ENCODE results near the gene RASA3. TPM values are rescaled to one million over a fixed set of nuclear protein-coding genes. Genes with fewer than 3 reads are reported as not detected.

RASA3 gene
- total RNA-seq, 1 experiment from 2014 or later = 22.3 TPM

DNA sequence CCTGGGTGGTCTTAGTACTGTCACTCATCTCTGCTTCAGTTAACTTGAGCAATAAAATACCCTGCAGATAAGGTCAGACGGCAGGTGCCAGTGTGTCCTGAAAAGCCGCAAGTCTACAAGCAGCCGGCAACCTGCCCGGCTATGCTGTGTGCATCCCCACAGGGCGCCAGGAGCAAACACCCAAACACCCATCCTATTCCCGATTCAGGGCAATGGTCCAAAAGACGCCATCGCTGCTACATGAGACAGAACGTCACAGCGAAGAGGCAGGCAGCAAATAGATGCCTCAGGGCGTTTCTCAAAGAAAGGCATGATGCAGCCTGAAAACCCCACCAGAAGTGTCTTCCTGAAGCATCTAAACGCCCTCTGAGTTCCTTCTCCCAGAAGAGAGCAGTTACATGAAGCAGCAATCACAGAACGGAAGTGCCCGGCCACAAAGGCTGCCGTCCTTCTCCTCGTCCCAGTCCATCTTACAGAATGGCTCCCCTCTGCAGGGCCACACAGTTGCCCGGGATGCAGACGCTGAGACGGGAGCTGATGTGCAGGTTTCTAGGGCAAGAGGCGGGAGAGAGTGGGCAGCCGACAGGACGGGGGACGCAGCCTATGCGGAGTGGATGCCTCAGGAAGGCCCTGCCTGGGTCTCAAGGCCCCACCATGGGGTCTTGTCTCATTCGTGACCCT, 35.1 kb downstream of the RASA3 start:
- H3K27me3 Mint-ChIP-seq (ENCODE audit: low read depth) = no peaks in the 10 kb centered on the region
- no peak overlapping the region for H3K4me3 Mint-ChIP-seq
- no peak for TF ChIP-seq GRHL2 (CRISPR knock-in tag; IDR thresholded peaks at IDR 0.05; ENCODE audit: insufficient replicate concordance, severe bottlenecking)
- peak overlapping the region; percentile 94 for H3K27ac Mint-ChIP-seq
- POLR2A ChIA-PET = no interaction called here
- ATAC-seq = no peak
- peaks cover 20% of the 10 kb centered on the region for H3K36me3 Mint-ChIP-seq
- peak; percentile 10 for DNase-seq (ENCODE audit: low spot score)
- peaks cover 10% of the 10 kb centered on the region for H3K4me1 Mint-ChIP-seq
- CTCF ChIA-PET = interaction anchor here (1.2 to 1.5 kb wide), 2 partner anchors 13 to 14 kb away, joined by 3 to 6 read pairs; no protein-coding TSS in a partner anchor
- H3K9me3 Mint-ChIP-seq = peaks cover 21% of the 10 kb centered on the region

DNA sequence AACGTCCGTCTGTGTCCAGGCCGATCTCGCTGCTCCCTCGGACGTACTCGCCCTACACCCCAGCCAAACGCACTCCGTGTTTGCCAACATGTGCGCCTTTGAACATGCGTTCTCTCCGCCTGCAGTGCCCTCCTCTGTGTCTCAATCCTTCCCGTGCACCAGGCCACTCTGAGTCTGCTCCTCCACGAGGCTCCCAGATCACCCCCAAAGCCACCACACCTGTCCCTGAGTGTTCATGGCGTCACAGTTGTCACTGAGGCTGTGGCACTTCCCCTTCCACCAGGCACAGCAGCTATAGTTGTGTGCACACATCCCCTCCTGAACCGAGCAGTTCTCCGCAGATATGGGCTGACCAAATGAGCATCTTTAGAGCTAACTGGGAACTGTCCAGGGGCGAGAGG, 35.6 kb downstream of the RASA3 start:
- ChIA-PET POLR2A (no interaction called here), CTCF (no interaction called here)
- no peaks in the 10 kb centered on the region for H3K27me3 Mint-ChIP-seq (ENCODE audit: low read depth)
- H3K36me3 Mint-ChIP-seq = peaks cover 25% of the 10 kb centered on the region
- no peak overlapping the region for H3K4me3 Mint-ChIP-seq
- H3K4me1 Mint-ChIP-seq = peaks cover 10% of the 10 kb centered on the region
- DNase-seq (ENCODE audit: low spot score) = peak; percentile 7
- no peak for ATAC-seq
- TF ChIP-seq, protein P1, sequence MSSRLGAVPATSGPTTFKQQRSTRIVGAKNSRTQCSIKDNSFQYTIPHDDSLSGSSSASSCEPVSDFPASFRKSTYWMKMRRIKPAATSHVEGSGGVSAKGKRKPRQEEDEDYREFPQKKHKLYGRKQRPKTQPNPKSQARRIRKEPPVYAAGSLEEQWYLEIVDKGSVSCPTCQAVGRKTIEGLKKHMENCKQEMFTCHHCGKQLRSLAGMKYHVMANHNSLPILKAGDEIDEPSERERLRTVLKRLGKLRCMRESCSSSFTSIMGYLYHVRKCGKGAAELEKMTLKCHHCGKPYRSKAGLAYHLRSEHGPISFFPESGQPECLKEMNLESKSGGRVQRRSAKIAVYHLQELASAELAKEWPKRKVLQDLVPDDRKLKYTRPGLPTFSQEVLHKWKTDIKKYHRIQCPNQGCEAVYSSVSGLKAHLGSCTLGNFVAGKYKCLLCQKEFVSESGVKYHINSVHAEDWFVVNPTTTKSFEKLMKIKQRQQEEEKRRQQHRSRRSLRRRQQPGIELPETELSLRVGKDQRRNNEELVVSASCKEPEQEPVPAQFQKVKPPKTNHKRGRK (CRISPR knock-in tag; IDR thresholded peaks at IDR 0.05; ENCODE audit: borderline replicate concordance) = no peak
- TF ChIP-seq SP1 (CRISPR knock-in tag; conservative IDR thresholded peaks at IDR 0.05) = no peak
- TF ChIP-seq, protein P2, sequence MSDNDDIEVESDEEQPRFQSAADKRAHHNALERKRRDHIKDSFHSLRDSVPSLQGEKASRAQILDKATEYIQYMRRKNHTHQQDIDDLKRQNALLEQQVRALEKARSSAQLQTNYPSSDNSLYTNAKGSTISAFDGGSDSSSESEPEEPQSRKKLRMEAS (CRISPR knock-in tag; IDR thresholded peaks at IDR 0.05) = no peak
- TF ChIP-seq, protein P3, sequence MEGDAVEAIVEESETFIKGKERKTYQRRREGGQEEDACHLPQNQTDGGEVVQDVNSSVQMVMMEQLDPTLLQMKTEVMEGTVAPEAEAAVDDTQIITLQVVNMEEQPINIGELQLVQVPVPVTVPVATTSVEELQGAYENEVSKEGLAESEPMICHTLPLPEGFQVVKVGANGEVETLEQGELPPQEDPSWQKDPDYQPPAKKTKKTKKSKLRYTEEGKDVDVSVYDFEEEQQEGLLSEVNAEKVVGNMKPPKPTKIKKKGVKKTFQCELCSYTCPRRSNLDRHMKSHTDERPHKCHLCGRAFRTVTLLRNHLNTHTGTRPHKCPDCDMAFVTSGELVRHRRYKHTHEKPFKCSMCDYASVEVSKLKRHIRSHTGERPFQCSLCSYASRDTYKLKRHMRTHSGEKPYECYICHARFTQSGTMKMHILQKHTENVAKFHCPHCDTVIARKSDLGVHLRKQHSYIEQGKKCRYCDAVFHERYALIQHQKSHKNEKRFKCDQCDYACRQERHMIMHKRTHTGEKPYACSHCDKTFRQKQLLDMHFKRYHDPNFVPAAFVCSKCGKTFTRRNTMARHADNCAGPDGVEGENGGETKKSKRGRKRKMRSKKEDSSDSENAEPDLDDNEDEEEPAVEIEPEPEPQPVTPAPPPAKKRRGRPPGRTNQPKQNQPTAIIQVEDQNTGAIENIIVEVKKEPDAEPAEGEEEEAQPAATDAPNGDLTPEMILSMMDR (IDR thresholded peaks at IDR 0.05) = no peak
- no peak for TF ChIP-seq MXD4 (CRISPR knock-in tag; IDR thresholded peaks at IDR 0.05; ENCODE audit: borderline replicate concordance)
- TF ChIP-seq TP53 (CRISPR knock-in tag; IDR thresholded peaks at IDR 0.05) = no peak
- TF ChIP-seq, protein P4, sequence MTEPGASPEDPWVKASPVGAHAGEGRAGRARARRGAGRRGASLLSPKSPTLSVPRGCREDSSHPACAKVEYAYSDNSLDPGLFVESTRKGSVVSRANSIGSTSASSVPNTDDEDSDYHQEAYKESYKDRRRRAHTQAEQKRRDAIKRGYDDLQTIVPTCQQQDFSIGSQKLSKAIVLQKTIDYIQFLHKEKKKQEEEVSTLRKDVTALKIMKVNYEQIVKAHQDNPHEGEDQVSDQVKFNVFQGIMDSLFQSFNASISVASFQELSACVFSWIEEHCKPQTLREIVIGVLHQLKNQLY (CRISPR knock-in tag; IDR thresholded peaks at IDR 0.05) = no peak
- TF ChIP-seq OVOL2 (CRISPR knock-in tag; IDR thresholded peaks at IDR 0.05; ENCODE audit: borderline replicate concordance) = no peak
- TF ChIP-seq, protein P5, sequence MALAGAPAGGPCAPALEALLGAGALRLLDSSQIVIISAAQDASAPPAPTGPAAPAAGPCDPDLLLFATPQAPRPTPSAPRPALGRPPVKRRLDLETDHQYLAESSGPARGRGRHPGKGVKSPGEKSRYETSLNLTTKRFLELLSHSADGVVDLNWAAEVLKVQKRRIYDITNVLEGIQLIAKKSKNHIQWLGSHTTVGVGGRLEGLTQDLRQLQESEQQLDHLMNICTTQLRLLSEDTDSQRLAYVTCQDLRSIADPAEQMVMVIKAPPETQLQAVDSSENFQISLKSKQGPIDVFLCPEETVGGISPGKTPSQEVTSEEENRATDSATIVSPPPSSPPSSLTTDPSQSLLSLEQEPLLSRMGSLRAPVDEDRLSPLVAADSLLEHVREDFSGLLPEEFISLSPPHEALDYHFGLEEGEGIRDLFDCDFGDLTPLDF (CRISPR knock-in tag; IDR thresholded peaks at IDR 0.05) = no peak
- no peak for TF ChIP-seq CREM (CRISPR knock-in tag; IDR thresholded peaks at IDR 0.05)
- peaks cover 27% of the 10 kb centered on the region for H3K9me3 Mint-ChIP-seq
- peak overlapping the region; percentile 94 for H3K27ac Mint-ChIP-seq

DNA sequence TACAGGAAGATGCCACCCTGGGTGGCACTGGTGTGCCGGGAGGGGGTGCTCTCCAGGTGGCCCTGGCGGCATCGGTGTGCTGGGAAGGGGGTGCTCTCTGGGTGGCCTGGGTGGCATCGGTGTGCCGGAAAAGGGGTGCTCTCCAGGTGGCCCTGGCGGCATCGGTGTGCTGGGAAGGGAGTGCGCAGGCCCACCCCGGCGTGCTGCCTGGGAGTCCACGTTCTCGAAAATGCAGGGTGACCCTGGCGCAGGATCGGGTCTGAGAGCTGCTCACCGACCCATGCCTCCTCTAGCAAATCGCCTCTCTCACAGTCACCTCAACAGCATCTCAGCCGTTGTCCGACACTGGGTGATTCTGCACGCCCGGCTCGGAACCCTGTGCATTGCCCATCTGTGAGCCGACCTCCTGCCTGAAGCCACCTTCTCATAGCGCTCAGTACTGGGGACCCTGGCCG, 36.4 kb downstream of the RASA3 start:
- Mint-ChIP-seq H3K4me1 (peaks cover 10% of the 10 kb centered on the region), H3K9me3 (peaks cover 34% of the 10 kb centered on the region), H3K4me3 (no peak overlapping the region), H3K27me3 (ENCODE audit: low read depth) (no peaks in the 10 kb centered on the region), H3K27ac (no peak overlapping the region), H3K36me3 (peaks cover 32% of the 10 kb centered on the region)
- DNase-seq (ENCODE audit: low spot score) = peak; percentile 7
- ChIA-PET POLR2A (no interaction called here), CTCF (interaction anchor here (1.2 kb wide), 1 partner anchor 16 kb away, joined by 3 read pairs; no protein-coding TSS in a partner anchor)
- no peak for ATAC-seq
- TF ChIP-seq, protein P6, sequence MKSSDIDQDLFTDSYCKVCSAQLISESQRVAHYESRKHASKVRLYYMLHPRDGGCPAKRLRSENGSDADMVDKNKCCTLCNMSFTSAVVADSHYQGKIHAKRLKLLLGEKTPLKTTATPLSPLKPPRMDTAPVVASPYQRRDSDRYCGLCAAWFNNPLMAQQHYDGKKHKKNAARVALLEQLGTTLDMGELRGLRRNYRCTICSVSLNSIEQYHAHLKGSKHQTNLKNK (CRISPR knock-in tag; IDR thresholded peaks at IDR 0.05) = no peak
- TF ChIP-seq, protein P7, sequence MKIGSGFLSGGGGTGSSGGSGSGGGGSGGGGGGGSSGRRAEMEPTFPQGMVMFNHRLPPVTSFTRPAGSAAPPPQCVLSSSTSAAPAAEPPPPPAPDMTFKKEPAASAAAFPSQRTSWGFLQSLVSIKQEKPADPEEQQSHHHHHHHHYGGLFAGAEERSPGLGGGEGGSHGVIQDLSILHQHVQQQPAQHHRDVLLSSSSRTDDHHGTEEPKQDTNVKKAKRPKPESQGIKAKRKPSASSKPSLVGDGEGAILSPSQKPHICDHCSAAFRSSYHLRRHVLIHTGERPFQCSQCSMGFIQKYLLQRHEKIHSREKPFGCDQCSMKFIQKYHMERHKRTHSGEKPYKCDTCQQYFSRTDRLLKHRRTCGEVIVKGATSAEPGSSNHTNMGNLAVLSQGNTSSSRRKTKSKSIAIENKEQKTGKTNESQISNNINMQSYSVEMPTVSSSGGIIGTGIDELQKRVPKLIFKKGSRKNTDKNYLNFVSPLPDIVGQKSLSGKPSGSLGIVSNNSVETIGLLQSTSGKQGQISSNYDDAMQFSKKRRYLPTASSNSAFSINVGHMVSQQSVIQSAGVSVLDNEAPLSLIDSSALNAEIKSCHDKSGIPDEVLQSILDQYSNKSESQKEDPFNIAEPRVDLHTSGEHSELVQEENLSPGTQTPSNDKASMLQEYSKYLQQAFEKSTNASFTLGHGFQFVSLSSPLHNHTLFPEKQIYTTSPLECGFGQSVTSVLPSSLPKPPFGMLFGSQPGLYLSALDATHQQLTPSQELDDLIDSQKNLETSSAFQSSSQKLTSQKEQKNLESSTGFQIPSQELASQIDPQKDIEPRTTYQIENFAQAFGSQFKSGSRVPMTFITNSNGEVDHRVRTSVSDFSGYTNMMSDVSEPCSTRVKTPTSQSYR (CRISPR knock-in tag; IDR thresholded peaks at IDR 0.05) = no peak
- TF ChIP-seq, protein P8, sequence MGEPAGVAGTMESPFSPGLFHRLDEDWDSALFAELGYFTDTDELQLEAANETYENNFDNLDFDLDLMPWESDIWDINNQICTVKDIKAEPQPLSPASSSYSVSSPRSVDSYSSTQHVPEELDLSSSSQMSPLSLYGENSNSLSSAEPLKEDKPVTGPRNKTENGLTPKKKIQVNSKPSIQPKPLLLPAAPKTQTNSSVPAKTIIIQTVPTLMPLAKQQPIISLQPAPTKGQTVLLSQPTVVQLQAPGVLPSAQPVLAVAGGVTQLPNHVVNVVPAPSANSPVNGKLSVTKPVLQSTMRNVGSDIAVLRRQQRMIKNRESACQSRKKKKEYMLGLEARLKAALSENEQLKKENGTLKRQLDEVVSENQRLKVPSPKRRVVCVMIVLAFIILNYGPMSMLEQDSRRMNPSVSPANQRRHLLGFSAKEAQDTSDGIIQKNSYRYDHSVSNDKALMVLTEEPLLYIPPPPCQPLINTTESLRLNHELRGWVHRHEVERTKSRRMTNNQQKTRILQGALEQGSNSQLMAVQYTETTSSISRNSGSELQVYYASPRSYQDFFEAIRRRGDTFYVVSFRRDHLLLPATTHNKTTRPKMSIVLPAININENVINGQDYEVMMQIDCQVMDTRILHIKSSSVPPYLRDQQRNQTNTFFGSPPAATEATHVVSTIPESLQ (CRISPR knock-in tag; IDR thresholded peaks at IDR 0.05) = no peak
- TF ChIP-seq ZNF416 (CRISPR knock-in tag; IDR thresholded peaks at IDR 0.05) = no peak
- TF ChIP-seq, protein P9, sequence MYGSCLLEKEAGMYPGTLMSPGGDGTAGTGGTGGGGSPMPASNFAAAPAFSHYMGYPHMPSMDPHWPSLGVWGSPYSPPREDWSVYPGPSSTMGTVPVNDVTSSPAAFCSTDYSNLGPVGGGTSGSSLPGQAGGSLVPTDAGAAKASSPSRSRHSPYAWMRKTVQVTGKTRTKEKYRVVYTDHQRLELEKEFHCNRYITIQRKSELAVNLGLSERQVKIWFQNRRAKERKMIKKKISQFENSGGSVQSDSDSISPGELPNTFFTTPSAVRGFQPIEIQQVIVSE (CRISPR knock-in tag; IDR thresholded peaks at IDR 0.05; ENCODE audit: borderline replicate concordance) = no peak
- TF ChIP-seq TP53 (CRISPR knock-in tag; IDR thresholded peaks at IDR 0.05) = no peak
- TF ChIP-seq, protein P10, sequence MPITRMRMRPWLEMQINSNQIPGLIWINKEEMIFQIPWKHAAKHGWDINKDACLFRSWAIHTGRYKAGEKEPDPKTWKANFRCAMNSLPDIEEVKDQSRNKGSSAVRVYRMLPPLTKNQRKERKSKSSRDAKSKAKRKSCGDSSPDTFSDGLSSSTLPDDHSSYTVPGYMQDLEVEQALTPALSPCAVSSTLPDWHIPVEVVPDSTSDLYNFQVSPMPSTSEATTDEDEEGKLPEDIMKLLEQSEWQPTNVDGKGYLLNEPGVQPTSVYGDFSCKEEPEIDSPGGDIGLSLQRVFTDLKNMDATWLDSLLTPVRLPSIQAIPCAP (CRISPR knock-in tag; IDR thresholded peaks at IDR 0.05) = no peak
- TF ChIP-seq ZNF671 (CRISPR knock-in tag; IDR thresholded peaks at IDR 0.05) = no peak
